Stimulated activated CD8-positive, alpha-beta memory T cell treated with anti-CD3 and anti-CD28 coated beads, Interleukin-7, amount 100 ng/mL, for 48 hours (primary cell): Measurements from ENCODE around the gene MAFG.

ENCODE experiments used
- DNase-seq, 2 donors: peaks; one replicate each; pipeline ENCODE4 v3.0.0-alpha.2; 2020; ENCODE audit warnings: low read depth in 1 of 2; ENCODE audit errors: extremely low read depth in 1 of 2

MAFG gene

GRCh38 chr17:81911277-81911961 is 16.1 kb downstream of the MAFG start, which contains the start of gene PCYT2:
Gene PCYT2 (minus strand): TSS chr17:81911399. CDS start chr17:81911355, 44 bp downstream.
- peak; percentile 86 for DNase-seq

- DNase-seq: no peak
Observed at GRCh38 chr17:81910840-81911276, 16.7 kb downstream of the MAFG start.

GRCh38 chr17:81909966-81910839 is 17.3 kb downstream of the MAFG start:
- DNase-seq: no peak

GRCh38 chr17:81909231-81909630 is 18.3 kb downstream of the MAFG start:
- DNase-seq: no peak

- DNase-seq: no peak
Observed at GRCh38 chr17:81908793-81909192, 18.7 kb downstream of the MAFG start.

GRCh38 chr17:81907219-81908145 is 20.1 kb downstream of the MAFG start:
- DNase-seq: no peak

GRCh38 chr17:81906476-81907218 is 20.9 kb downstream of the MAFG start:
- no peak for DNase-seq

GRCh38 chr17:81905993-81906392 is 21.5 kb downstream of the MAFG start:
- no peak for DNase-seq

GRCh38 chr17:81905424-81905875 is 22.1 kb downstream of the MAFG start:
- no peak for DNase-seq

GRCh38 chr17:81904600-81905423 is 22.7 kb downstream of the MAFG start:
- no peak for DNase-seq

- DNase-seq: no peak
Observed at GRCh38 chr17:81903896-81904599, 23.5 kb downstream of the MAFG start.

- DNase-seq: no peak
Observed at GRCh38 chr17:81903415-81903831, 24.1 kb downstream of the MAFG start.

GRCh38 chr17:81902653-81903414 is 24.7 kb downstream of the MAFG start:
- DNase-seq: no peak

- no peak for DNase-seq
Observed at GRCh38 chr17:81902023-81902652, 25.4 kb downstream of the MAFG start, which contains the start of gene NPB. Gene NPB (plus strand): TSS chr17:81902238. CDS start chr17:81902278, 40 bp downstream.

- DNase-seq: no peak
Observed at GRCh38 chr17:81901167-81902022, 26.1 kb downstream of the MAFG start.

- no peak for DNase-seq
Observed at GRCh38 chr17:81900181-81900820, 27.2 kb downstream of the MAFG start.
